PFSK-1 (cell line): Measurements from ENCODE around the gene MAD1L1.

ENCODE experiments used
- POLR2AphosphoS5 ChIP-seq: IDR thresholded peaks from 2 replicates; pipeline ENCODE4 v1.6.1; 2012; ENCODE audit warnings: low read depth, mild to moderate bottlenecking, control low read depth, low read length, moderate library complexity
- TAF1 ChIP-seq: IDR thresholded peaks from 2 replicates; pipeline ENCODE4 v1.6.1; 2012; ENCODE audit warnings: low read length, control low read depth, borderline replicate concordance; ENCODE audit not compliant: insufficient read depth

Gene MAD1L1

GRCh38 chr7:1767524-1767923, 465.2 kb downstream of the MAD1L1 start:
- TF ChIP-seq POLR2AphosphoS5: no peak
- no peak for TF ChIP-seq TAF1
